Natural killer cell (primary cell): Measurements from ENCODE around the gene NDUFS6. TPM values are rescaled to one million over a fixed set of nuclear protein-coding genes. Genes with fewer than 3 reads are reported as not detected.

Experiments used
- ATAC-seq, 3 donors: fragments of 150-1000 bp in 2 of 3; fragments of 200-7000 bp in 1 of 3; cut with Tn5 transposase; 1 replicate in 1 of 3; 2 replicates in 2 of 3; pipeline ENCODE4 v1.10.0; 2021; ENCODE audit warnings: mild to moderate bottlenecking in 2 of 3, moderate library complexity in 2 of 3
- DNase-seq, 2 donors: peaks; one replicate each; pipeline versions ENCODE4 v3.0.0 to v3.0.0-alpha.2; 2013 to 2021; ENCODE audit warnings: mixed read lengths in 1 of 2
- H3K27ac ChIP-seq: one replicate; pipeline ENCODE4 v1.5.1; 2013; ENCODE audit warnings: mild to moderate bottlenecking, low read length
- H3K27me3 ChIP-seq: one replicate; pipeline ENCODE4 v1.6.1; 2013; ENCODE audit warnings: low read length; ENCODE audit not compliant: control insufficient read depth, insufficient read depth
- H3K36me3 ChIP-seq: one replicate; pipeline ENCODE4 v1.6.1; 2013; ENCODE audit warnings: low read length; ENCODE audit not compliant: control insufficient read depth, insufficient read depth
- H3K4me1 ChIP-seq: one replicate; pipeline ENCODE4 v1.6.1; 2013; ENCODE audit warnings: low read length; ENCODE audit not compliant: control insufficient read depth, insufficient read depth
- H3K4me3 ChIP-seq: one replicate; pipeline ENCODE4 v1.5.1; 2013; ENCODE audit warnings: low read length
- H3K9me3 ChIP-seq: one replicate; pipeline ENCODE4 v1.6.1; 2013; ENCODE audit warnings: low read length; ENCODE audit not compliant: control insufficient read depth, insufficient read depth
- H3K27ac Mint-ChIP-seq, 2 donors: one replicate each; pipeline ENCODE4 v1.8.0; 2022; ENCODE audit warnings: mild to moderate bottlenecking in 2 of 2, mixed read lengths in 2 of 2, moderate library complexity in 1 of 2
- H3K27me3 Mint-ChIP-seq, 2 donors: one replicate each; pipeline ENCODE4 v1.8.0; 2022; ENCODE audit warnings: low read depth in 2 of 2, mixed read lengths in 2 of 2
- H3K36me3 Mint-ChIP-seq: one replicate; pipeline ENCODE4 v1.8.0; 2022; ENCODE audit warnings: mixed read lengths
- H3K4me1 Mint-ChIP-seq, 2 donors: one replicate each; pipeline ENCODE4 v1.8.0; 2022; ENCODE audit warnings: mixed read lengths in 2 of 2
- H3K4me3 Mint-ChIP-seq: one replicate; pipeline ENCODE4 v1.8.0; 2022; ENCODE audit warnings: mild to moderate bottlenecking, moderate library complexity, mixed read lengths
- H3K9me3 Mint-ChIP-seq, 2 donors: one replicate each; pipeline ENCODE4 v1.8.0; 2022; ENCODE audit warnings: mixed read lengths in 2 of 2
- WGBS: methylation state at CpG from one replicate; pipeline ENCODE4 v1.1.7; 2013; ENCODE audit warnings: missing lambda C conversion rate; ENCODE audit not compliant: insufficient coverage; 5-methylcytosine and 5-hydroxymethylcytosine counted together
- intact Hi-C: fragments of 100-400 bp; cut with micrococcal nuclease; formaldehyde crosslinking; loops from one replicate; pipeline ENCODE4 v1.14.2; 2022
- total RNA-seq, 4 donors: library from RNA; stranded (reverse); fragments of 120-200 nt in 1 of 4; gene quantifications; one replicate each; pipeline versions ENCODE4 v1.2.3 to v1.2.4, GENCODE V29; 2013 to 2022
- TF ChIP-seq, protein P1 (sequence below): fragments of 200-600 bp; IDR thresholded peaks from one replicate; pipeline ENCODE4 v1.8.0; 2022; ENCODE audit warnings: antibody characterized with exemption

NDUFS6 gene
- total RNA-seq, 3 donors from 2014 or later (not counting 1 experiment from before 2014, with no cell fraction given) = 19.2 to 25.9 (median 22.5) TPM

DNA sequence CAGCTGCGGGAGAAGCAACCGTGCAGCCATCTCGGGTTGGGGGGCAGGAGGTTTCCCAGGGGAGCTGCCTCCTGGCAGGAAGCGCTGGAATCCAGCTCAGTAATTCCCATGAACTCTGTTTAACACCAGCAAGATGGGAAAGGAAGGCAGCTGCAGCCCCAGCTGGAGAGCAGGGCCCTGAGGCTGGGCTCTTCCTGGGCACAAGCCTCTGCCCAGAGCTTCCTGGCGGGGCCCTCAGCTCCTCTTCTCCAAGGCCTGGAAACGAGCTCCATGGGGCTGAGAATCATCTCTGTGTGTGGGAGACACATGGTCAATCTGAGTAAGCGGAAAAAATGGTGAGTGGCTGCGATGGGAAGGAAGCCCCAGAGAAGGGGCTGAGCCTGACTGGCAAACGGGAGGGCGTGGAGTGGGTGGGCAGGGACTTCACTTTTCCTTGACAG, 7.9 kb upstream of the NDUFS6 start:
- peak overlapping the region; percentile 76 for H3K4me3 Mint-ChIP-seq
- no peak for ATAC-seq
- H3K27ac Mint-ChIP-seq = peak overlapping the region; percentile 91 to 93
- H3K36me3 Mint-ChIP-seq = no peaks in the 10 kb centered on the region
- peaks cover 17 to 33% of the 10 kb centered on the region in 2 donors for H3K4me1 Mint-ChIP-seq
- Histone ChIP-seq H3K36me3 (peaks cover 13% of the 10 kb centered on the region), H3K4me3 (no peak overlapping the region), H3K9me3 (no peaks in the 10 kb centered on the region), H3K4me1 (peaks cover 28% of the 10 kb centered on the region), H3K27me3 (no peaks in the 10 kb centered on the region), H3K27ac (peak overlapping the region; percentile 53)
- DNase-seq = peak in 1 of 2 donors; percentile 27
- intact Hi-C loops = no loop called here
- TF ChIP-seq, protein P1, sequence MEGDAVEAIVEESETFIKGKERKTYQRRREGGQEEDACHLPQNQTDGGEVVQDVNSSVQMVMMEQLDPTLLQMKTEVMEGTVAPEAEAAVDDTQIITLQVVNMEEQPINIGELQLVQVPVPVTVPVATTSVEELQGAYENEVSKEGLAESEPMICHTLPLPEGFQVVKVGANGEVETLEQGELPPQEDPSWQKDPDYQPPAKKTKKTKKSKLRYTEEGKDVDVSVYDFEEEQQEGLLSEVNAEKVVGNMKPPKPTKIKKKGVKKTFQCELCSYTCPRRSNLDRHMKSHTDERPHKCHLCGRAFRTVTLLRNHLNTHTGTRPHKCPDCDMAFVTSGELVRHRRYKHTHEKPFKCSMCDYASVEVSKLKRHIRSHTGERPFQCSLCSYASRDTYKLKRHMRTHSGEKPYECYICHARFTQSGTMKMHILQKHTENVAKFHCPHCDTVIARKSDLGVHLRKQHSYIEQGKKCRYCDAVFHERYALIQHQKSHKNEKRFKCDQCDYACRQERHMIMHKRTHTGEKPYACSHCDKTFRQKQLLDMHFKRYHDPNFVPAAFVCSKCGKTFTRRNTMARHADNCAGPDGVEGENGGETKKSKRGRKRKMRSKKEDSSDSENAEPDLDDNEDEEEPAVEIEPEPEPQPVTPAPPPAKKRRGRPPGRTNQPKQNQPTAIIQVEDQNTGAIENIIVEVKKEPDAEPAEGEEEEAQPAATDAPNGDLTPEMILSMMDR = no peak
- 74% methylated on average over 10 of the region's 10 CpGs for WGBS
- no peaks in the 10 kb centered on the region for H3K9me3 Mint-ChIP-seq
- no peaks in the 10 kb centered on the region for H3K27me3 Mint-ChIP-seq

DNA sequence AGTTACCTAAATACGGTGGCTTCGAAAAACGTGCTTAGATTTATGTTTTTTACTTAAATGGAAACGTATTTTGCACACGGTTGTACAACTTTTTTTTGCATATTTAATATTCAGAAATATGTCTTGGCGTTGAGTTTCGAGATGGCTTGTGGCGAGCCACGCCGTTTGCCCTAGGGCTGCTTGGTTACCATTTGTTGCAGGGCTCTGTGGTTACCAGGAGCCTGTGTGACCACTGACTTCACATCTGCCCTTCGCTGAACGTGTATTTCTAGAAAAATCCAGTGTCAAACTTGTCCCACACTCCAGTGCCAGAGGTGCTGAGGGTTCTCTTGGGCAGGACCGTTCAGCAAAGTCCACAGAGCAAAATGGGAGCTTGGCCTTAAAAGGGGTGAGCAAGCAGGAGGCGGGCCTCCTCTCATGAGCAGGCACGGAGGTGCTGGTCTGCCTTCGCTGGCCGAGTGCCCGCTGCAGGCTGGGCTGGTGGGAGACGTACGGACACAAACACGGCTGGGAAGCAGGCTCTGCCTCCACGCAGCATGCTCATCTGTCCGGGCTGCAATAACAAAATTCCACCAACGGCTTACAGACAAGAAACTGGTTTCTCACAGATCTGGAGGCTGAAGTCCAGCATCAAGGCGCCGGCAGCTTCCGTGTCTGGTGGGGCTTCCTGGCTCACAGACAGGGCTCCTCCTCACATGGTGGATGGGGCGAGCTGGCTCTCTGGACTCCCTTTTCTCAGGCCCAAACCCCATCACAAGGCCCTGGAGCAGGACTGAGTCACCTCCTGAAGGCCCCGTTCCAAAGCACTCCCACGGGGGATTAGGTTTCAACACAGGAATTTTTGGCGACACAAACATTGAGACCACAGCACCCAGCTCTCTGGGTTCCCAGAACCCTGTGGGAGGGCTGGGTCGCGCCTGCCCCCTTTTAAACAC, 7.0 kb upstream of the NDUFS6 start:
- no peaks in the 10 kb centered on the region for H3K36me3 Mint-ChIP-seq
- no peak for DNase-seq
- H3K27ac ChIP-seq = no peak overlapping the region
- intact Hi-C loops = no loop called here
- H3K27me3 Mint-ChIP-seq = no peaks in the 10 kb centered on the region
- peaks cover 24 to 41% of the 10 kb centered on the region in 2 donors for H3K4me1 Mint-ChIP-seq
- WGBS = 85% methylated on average over 33 of the region's 33 CpGs
- H3K4me1 ChIP-seq = peaks cover 35% of the 10 kb centered on the region
- no peak overlapping the region for H3K4me3 ChIP-seq
- no peak for ATAC-seq
- no peak overlapping the region for H3K4me3 Mint-ChIP-seq
- no peaks in the 10 kb centered on the region for H3K9me3 Mint-ChIP-seq
- TF ChIP-seq, protein P1 = no peak
- no peaks in the 10 kb centered on the region for H3K27me3 ChIP-seq
- H3K36me3 ChIP-seq = peaks cover 13% of the 10 kb centered on the region
- peak overlapping the region; percentile 91 to 93 for H3K27ac Mint-ChIP-seq
- no peaks in the 10 kb centered on the region for H3K9me3 ChIP-seq

- Histone ChIP-seq H3K27me3 (no peaks in the 10 kb centered on the region), H3K36me3 (peaks cover 13% of the 10 kb centered on the region), H3K27ac (no peak overlapping the region), H3K4me1 (peaks cover 35% of the 10 kb centered on the region), H3K4me3 (no peak overlapping the region), H3K9me3 (no peaks in the 10 kb centered on the region)
- Mint-ChIP-seq H3K9me3 (no peaks in the 10 kb centered on the region), H3K27me3 (no peaks in the 10 kb centered on the region), H3K36me3 (no peaks in the 10 kb centered on the region), H3K27ac (no peak overlapping the region), H3K4me3 (peak overlapping the region; percentile 9), H3K4me1 (peaks cover 27 to 43% of the 10 kb centered on the region in 2 donors)
- ATAC-seq (no peak), DNase-seq (no peak)
- TF ChIP-seq, protein P1 = no peak
- intact Hi-C loops = no loop called here
- WGBS = 97% methylated on average over 17 of the region's 17 CpGs
These were observed 6.3 kb upstream of the NDUFS6 start for GRCh38 chr5:1794901-1795290.
